K562 (cell line): Measurements from ENCODE around the gene C1D. TPM values are rescaled to one million over a fixed set of nuclear protein-coding genes. Genes with fewer than 3 reads are reported as not detected.

ENCODE experiments used
- BACH1 ChIP-seq: fragments of 200-800 bp; sonication (Bioruptor generic); IDR thresholded peaks from 2 replicates; pipeline ENCODE4 v1.6.1; 2016; ENCODE audit warnings: missing genetic modification characterization, missing compliant biosample characterization
- CC2D1A ChIP-seq: fragments of 450-650 bp; IDR thresholded peaks from 2 replicates; pipeline ENCODE4 v1.6.1; 2017; ENCODE audit warnings: mild to moderate bottlenecking
- ELF2 ChIP-seq: fragments of 250-450 bp; sonication (Bioruptor Pico); IDR thresholded peaks from 2 replicates; pipeline ENCODE4 v1.5.0; 2021; ENCODE audit warnings: mild to moderate bottlenecking
- FOSL1 ChIP-seq: fragments of 200-800 bp; sonication (Bioruptor generic); conservative IDR thresholded peaks from 2 replicates; pipeline ENCODE4 v1.6.1; 2016; ENCODE audit warnings: missing genetic modification characterization, missing compliant biosample characterization
- FOXA3 ChIP-seq, 2 experiments: fragments of 450-650 bp in 1 of 2; sonication (generic) in 1 of 2; formaldehyde crosslinking; IDR thresholded peaks in 1 of 2; conservative IDR thresholded peaks in 1 of 2; 2 replicates each; pipeline versions ENCODE4 v1.4.0 to v1.8.0; 2020 to 2022; ENCODE audit warnings: mild to moderate bottlenecking in 2 of 2, missing genetic modification reagents in 1 of 2
- FOXK2 ChIP-seq, 2 experiments: fragments of 450-650 bp; IDR thresholded peaks in 1 of 2; conservative IDR thresholded peaks in 1 of 2; 2 replicates each; pipeline ENCODE4 v1.6.1; 2016; ENCODE audit warnings: low read depth in 2 of 2, mild to moderate bottlenecking in 1 of 2
- KDM4B ChIP-seq, 2 experiments: fragments of 450-650 bp in 1 of 2; sonication (generic) in 1 of 2; IDR thresholded peaks; 2 replicates each; pipeline ENCODE4 v1.6.1; 2016 to 2017; ENCODE audit warnings: borderline replicate concordance in 2 of 2, antibody characterized with exemption in 1 of 2, low read depth in 1 of 2, mild to moderate bottlenecking in 1 of 2
- MAFG ChIP-seq: fragments of 450-650 bp; conservative IDR thresholded peaks from 2 replicates; pipeline ENCODE4 v1.6.1; 2016; ENCODE audit warnings: missing genetic modification characterization, missing compliant biosample characterization
- MNT ChIP-seq, 2 experiments: fragments of 450-650 bp; conservative IDR thresholded peaks; 2 replicates each; pipeline ENCODE4 v1.6.1; 2017; ENCODE audit warnings: mild to moderate bottlenecking in 2 of 2, moderate library complexity in 2 of 2
- POLR2A ChIP-seq: fragments of 450-650 bp; conservative IDR thresholded peaks from 2 replicates; pipeline ENCODE4 v1.6.1; 2016
- RBBP5 ChIP-seq: fragments of 200-600 bp; sonication (generic); IDR thresholded peaks from 2 replicates; pipeline ENCODE4 v1.6.1; 2012; ENCODE audit warnings: borderline replicate concordance, mild to moderate bottlenecking, low read length, control low read depth, inconsistent platforms; ENCODE audit not compliant: insufficient read depth, poor library complexity, severe bottlenecking
- SIN3B ChIP-seq: fragments of 450-650 bp; IDR thresholded peaks from 2 replicates; pipeline ENCODE4 v1.6.1; 2017; ENCODE audit warnings: low read depth, mild to moderate bottlenecking, moderate library complexity
- SUPT5H ChIP-seq: fragments of 450-650 bp; IDR thresholded peaks from 2 replicates; pipeline ENCODE4 v1.6.1; 2016
- ZBTB1 ChIP-seq: sonication (generic); formaldehyde crosslinking; IDR thresholded peaks from 2 replicates; pipeline ENCODE4 v1.8.1; 2023; ENCODE audit warnings: missing genetic modification reagents, low read depth, mild to moderate bottlenecking, borderline replicate concordance
- ZNF121 ChIP-seq: sonication (generic); formaldehyde crosslinking; conservative IDR thresholded peaks from 2 replicates; pipeline ENCODE4 v1.8.0; 2022; ENCODE audit warnings: missing genetic modification reagents
- ZNF124 ChIP-seq: sonication (generic); formaldehyde crosslinking; IDR thresholded peaks from 2 replicates; pipeline ENCODE4 v1.8.1; 2022; ENCODE audit warnings: missing genetic modification reagents
- ZNF212 ChIP-seq: fragments of 450-650 bp; formaldehyde crosslinking; IDR thresholded peaks from 2 replicates; pipeline ENCODE4 v1.4.0; 2020; ENCODE audit warnings: mild to moderate bottlenecking
- polyA plus RNA-seq, 8 experiments: library from polyadenylated mRNA; depleted of rRNA in 4 of 8; stranded (reverse) in 5 of 8; unstranded in 3 of 8; fragments of >200 nt; fragmentation: Nextera tagmentation in 2 of 8; fragmentation: Illumina TruSeq in 1 of 8; extraction: Ambion mirVana in 2 of 8; extraction: Trizol in 1 of 8; gene quantifications; 2 replicates each; pipeline versions ENCODE4 v1.2.1 to v1.2.3, GENCODE V29; 2011 to 2014; ENCODE audit warnings: inconsistent platforms in 1 of 8, missing spikeins in 1 of 8
- total RNA-seq, 7 experiments: library from RNA; depleted of rRNA in 6 of 7; stranded (reverse); fragments of >200 nt in 6 of 7; fragmentation: Illumina TruSeq in 2 of 7; extraction: Trizol in 2 of 7; gene quantifications; 2 replicates each; pipeline versions ENCODE4 v1.2.1 to v1.2.3, GENCODE V29; 2011 to 2021; ENCODE audit warnings: low replicate concordance in 1 of 7
- TF ChIP-seq, protein P1 (sequence below): fragments of 450-650 bp; IDR thresholded peaks from 2 replicates; pipeline ENCODE4 v1.6.1; 2017; ENCODE audit warnings: antibody characterized with exemption, mild to moderate bottlenecking
- TF ChIP-seq, protein P2 (sequence below): fragments of 250-450 bp; sonication (Bioruptor Pico); IDR thresholded peaks from 2 replicates; pipeline ENCODE4 v1.8.0; 2021; ENCODE audit warnings: mild to moderate bottlenecking, moderate library complexity

C1D gene
- total and polyA plus RNA-seq, 9 of the 15 experiments (the other 6 are each of a cell fraction or from before 2014, with no cell fraction given), result 33.2 to 123 (median 56.5) TPM

GRCh38 chr2:68088940-68089339 lies 26.1 kb upstream of the C1D start (continued):
- TF ChIP-seq FOXA3 (CRISPR knock-in tag; conservative IDR thresholded peaks at IDR 0.05 in 1 of 2, IDR thresholded peaks at IDR 0.05 in 1 of 2), result no peak
- TF ChIP-seq, protein P1, sequence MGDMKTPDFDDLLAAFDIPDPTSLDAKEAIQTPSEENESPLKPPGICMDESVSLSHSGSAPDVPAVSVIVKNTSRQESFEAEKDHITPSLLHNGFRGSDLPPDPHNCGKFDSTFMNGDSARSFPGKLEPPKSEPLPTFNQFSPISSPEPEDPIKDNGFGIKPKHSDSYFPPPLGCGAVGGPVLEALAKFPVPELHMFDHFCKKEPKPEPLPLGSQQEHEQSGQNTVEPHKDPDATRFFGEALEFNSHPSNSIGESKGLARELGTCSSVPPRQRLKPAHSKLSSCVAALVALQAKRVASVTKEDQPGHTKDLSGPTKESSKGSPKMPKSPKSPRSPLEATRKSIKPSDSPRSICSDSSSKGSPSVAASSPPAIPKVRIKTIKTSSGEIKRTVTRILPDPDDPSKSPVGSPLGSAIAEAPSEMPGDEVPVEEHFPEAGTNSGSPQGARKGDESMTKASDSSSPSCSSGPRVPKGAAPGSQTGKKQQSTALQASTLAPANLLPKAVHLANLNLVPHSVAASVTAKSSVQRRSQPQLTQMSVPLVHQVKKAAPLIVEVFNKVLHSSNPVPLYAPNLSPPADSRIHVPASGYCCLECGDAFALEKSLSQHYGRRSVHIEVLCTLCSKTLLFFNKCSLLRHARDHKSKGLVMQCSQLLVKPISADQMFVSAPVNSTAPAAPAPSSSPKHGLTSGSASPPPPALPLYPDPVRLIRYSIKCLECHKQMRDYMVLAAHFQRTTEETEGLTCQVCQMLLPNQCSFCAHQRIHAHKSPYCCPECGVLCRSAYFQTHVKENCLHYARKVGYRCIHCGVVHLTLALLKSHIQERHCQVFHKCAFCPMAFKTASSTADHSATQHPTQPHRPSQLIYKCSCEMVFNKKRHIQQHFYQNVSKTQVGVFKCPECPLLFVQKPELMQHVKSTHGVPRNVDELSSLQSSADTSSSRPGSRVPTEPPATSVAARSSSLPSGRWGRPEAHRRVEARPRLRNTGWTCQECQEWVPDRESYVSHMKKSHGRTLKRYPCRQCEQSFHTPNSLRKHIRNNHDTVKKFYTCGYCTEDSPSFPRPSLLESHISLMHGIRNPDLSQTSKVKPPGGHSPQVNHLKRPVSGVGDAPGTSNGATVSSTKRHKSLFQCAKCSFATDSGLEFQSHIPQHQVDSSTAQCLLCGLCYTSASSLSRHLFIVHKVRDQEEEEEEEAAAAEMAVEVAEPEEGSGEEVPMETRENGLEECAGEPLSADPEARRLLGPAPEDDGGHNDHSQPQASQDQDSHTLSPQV, result no peak
- peak; percentile 31; the same call in 1 of the 2 replicates for TF ChIP-seq FOSL1 (tag)
- no peak for TF ChIP-seq KDM4B (IDR thresholded peaks at IDR 0.05; ENCODE audit: borderline replicate concordance in 2 of 2, low read depth in 1 of 2)
- no peak for TF ChIP-seq POLR2A
- TF ChIP-seq SUPT5H, result no peak
- peak in 1 of 2 experiments; percentile 30; a peak in 1 of 4 replicates for TF ChIP-seq MNT (conservative IDR thresholded peaks at IDR 0.05)
- TF ChIP-seq CC2D1A, result no peak
- no peak for TF ChIP-seq ZNF124 (CRISPR knock-in tag)
- no peak for TF ChIP-seq ZBTB1
- no peak for TF ChIP-seq SIN3B
- TF ChIP-seq ELF2, result no peak
- TF ChIP-seq, protein P2, sequence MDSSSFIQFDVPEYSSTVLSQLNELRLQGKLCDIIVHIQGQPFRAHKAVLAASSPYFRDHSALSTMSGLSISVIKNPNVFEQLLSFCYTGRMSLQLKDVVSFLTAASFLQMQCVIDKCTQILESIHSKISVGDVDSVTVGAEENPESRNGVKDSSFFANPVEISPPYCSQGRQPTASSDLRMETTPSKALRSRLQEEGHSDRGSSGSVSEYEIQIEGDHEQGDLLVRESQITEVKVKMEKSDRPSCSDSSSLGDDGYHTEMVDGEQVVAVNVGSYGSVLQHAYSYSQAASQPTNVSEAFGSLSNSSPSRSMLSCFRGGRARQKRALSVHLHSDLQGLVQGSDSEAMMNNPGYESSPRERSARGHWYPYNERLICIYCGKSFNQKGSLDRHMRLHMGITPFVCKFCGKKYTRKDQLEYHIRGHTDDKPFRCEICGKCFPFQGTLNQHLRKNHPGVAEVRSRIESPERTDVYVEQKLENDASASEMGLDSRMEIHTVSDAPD (CRISPR knock-in tag), result no peak
- TF ChIP-seq ZNF212 (CRISPR knock-in tag), result no peak
- no peak for TF ChIP-seq RBBP5
- no peak for TF ChIP-seq ZNF121 (CRISPR knock-in tag)
- TF ChIP-seq FOXK2 (conservative IDR thresholded peaks at IDR 0.05 in 1 of 2, IDR thresholded peaks at IDR 0.05 in 1 of 2; ENCODE audit: low read depth in 2 of 2), result no peak
- 0 out of 2 replicates have a peak, but pooled peaks have one; percentile 25 for TF ChIP-seq MAFG
- no peak for TF ChIP-seq BACH1 (tag)
